GM12865 (cell line): Measurements from ENCODE around the gene CHN1.
A peak's percentile ranks its signal among the peaks of the same experiment; 100 is the strongest.

Experiments
- DNase-seq: peaks from one replicate; pipeline ENCODE4 v3.0.0; 2010; ENCODE audit warnings: low read depth
- H3K4me3 ChIP-seq: 2 replicates; pipeline ENCODE4 v1.5.1; 2011; ENCODE audit warnings: mild to moderate bottlenecking, low read depth, low read length, control low read depth
- TF ChIP-seq, protein P1 (sequence below): IDR thresholded peaks from 2 replicates; pipeline ENCODE4 v1.5.1; 2011; ENCODE audit warnings: low read length, control low read depth, low read depth, inconsistent platforms; ENCODE audit not compliant: insufficient read depth; ENCODE audit errors: missing control alignments

CHN1 gene

DNA sequence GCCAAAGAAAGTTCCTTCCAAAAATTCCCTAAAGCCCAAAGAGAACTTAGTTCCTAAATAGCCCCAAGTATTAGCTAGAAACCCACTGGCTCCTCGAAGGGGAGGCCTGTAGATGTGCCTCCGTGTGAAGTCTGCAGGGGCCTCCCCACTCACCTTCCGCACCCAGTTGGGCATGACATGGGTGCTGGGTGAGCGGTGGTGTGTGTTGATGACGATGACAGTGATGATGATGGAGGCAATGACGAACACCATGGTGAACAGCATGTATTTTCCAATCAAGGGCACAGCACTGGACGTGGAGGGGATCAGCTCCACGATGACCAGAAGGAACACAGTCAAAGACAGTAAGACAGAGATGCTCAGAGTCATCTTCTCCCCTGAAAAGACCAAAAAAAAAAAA is 255.4 kb downstream of the CHN1 start:
- H3K4me3 ChIP-seq = no peak overlapping the region
- no peak for DNase-seq
- TF ChIP-seq, protein P1, sequence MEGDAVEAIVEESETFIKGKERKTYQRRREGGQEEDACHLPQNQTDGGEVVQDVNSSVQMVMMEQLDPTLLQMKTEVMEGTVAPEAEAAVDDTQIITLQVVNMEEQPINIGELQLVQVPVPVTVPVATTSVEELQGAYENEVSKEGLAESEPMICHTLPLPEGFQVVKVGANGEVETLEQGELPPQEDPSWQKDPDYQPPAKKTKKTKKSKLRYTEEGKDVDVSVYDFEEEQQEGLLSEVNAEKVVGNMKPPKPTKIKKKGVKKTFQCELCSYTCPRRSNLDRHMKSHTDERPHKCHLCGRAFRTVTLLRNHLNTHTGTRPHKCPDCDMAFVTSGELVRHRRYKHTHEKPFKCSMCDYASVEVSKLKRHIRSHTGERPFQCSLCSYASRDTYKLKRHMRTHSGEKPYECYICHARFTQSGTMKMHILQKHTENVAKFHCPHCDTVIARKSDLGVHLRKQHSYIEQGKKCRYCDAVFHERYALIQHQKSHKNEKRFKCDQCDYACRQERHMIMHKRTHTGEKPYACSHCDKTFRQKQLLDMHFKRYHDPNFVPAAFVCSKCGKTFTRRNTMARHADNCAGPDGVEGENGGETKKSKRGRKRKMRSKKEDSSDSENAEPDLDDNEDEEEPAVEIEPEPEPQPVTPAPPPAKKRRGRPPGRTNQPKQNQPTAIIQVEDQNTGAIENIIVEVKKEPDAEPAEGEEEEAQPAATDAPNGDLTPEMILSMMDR = no peak

DNA sequence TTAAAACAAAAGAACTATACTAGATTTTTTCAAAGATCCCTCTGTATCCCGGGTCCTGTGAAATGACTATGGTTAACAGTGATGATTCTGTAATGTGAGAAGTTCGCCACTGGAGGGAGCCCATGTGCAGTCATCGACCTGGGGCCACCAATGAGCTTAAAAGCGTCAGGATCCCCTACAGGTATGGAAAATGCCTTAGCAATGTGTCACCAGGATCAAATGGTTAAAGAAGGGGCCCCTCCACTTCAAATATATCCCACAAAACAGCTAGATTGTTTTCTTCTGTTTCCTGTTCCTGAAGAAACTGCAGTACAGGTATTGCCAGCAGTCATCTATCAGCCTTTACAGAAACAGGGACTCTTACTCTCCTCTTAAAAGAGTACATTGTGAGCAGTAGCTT is 256.2 kb downstream of the CHN1 start:
- no peak overlapping the region for H3K4me3 ChIP-seq
- TF ChIP-seq, protein P1 = peak; percentile 74
- DNase-seq = peak; percentile 71
